H1 (cell line): ENCODE results near the gene FOXN1. TPM values are rescaled to one million over a fixed set of nuclear protein-coding genes. Genes with fewer than 3 reads are reported as not detected.

ENCODE experiments used
- BRCA1 ChIP-seq: IDR thresholded peaks from 2 replicates; pipeline ENCODE4 v1.6.1; 2012; ENCODE audit warnings: low read depth, low read length, improper control_type of control experiment
- NRF1 ChIP-seq: IDR thresholded peaks from 2 replicates; pipeline ENCODE4 v1.6.1; 2011; ENCODE audit warnings: mild to moderate bottlenecking, low read depth, low read length, improper control_type of control experiment
- POLR2A ChIP-seq, 2 experiments: IDR thresholded peaks; 1 replicate in 1 of 2; 2 replicates in 1 of 2; pipeline ENCODE4 v1.6.1; 2011; ENCODE audit warnings: low read depth in 2 of 2, low read length in 2 of 2, mild to moderate bottlenecking in 2 of 2; ENCODE audit errors: control extremely low read depth in 1 of 2
- polyA plus RNA-seq, 7 experiments: library from polyadenylated mRNA; depleted of rRNA in 3 of 7; stranded (reverse) in 5 of 7; unstranded in 2 of 7; fragments of >200 nt in 5 of 7; fragments of 200-250 nt in 2 of 7; gene quantifications; 1 replicate in 5 of 7; 2 replicates in 1 of 7; 4 replicates in 1 of 7; pipeline versions ENCODE4 v1.2.1 to v1.2.3, GENCODE V29; 2011 to 2013; ENCODE audit warnings: missing spikeins in 2 of 7, mixed read lengths in 2 of 7
- total RNA-seq: library from RNA; stranded (reverse); fragmentation: NEBNext Ultra II Directional; extraction: Animal tissue kit (Norgen Biotek cat#: 25700); gene quantifications from 2 replicates; pipeline ENCODE4 v1.2.1, GENCODE V29; 2021

Gene FOXN1
- total and polyA plus RNA-seq, 2 of the 8 experiments (the other 6 are each of a cell fraction or from before 2014, with no cell fraction given), result not detected

GRCh38 chr17:28519236-28519635 lies 13.1 kb downstream of the FOXN1 start (continued):
- TF ChIP-seq NRF1, result no peak
- TF ChIP-seq POLR2A (IDR thresholded peaks at IDR 0.05; ENCODE audit: control extremely low read depth in 1 of 2, low read depth in 2 of 2, low read length in 2 of 2), result no peak
- TF ChIP-seq BRCA1, result no peak
- TF ChIP-seq, all 59 proteins: peak for 0
